HT-29 (cell line): Measurements from ENCODE around the gene ITFG2. TPM values are rescaled to one million over a fixed set of nuclear protein-coding genes. Genes with fewer than 3 reads are reported as not detected.
"Not testable (repeated sequence)": the region's sequence is repeated elsewhere in the genome, so short reads cannot be mapped to it uniquely, and the experiment has no call there.

Source experiments
- DNase-seq: peaks from one replicate; pipeline ENCODE4 v3.0.0-alpha.2; 2015; ENCODE audit warnings: low spot score
- total RNA-seq: library from RNA; depleted of rRNA; stranded (reverse); fragments of >200 nt; shearing (Covaris generic); gene quantifications from 2 replicates; pipeline ENCODE4 v1.2.3, GENCODE V29; 2014; rRNA removed

The ITFG2 gene
- total RNA-seq, 1 experiment from 2014 or later: 39.8 TPM

GRCh38 chr12:2862876-2863275, 50.4 kb downstream of the ITFG2 start:
- no peak for DNase-seq

DNA sequence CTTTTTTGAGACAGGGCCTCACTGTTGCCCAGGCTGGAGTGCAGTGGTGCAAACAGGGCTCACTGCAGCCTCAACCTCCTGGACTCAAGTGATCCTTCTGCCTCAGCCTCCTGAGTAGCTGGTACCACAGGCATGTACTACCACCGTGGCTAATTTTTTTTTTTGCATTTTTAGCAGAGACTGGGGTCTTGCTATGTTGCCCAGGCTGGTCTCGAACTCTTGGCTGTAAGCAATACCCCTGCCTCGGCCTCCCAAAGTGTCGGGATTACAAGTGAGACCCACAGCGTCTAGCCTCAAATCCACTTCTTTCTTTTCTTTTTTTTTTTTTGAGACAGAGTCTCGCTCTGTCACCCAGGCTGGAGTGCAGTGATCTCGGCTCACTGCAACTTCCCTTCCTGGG, 50.9 kb downstream of the ITFG2 start:
- DNase-seq: not testable (repeated sequence)

DNA sequence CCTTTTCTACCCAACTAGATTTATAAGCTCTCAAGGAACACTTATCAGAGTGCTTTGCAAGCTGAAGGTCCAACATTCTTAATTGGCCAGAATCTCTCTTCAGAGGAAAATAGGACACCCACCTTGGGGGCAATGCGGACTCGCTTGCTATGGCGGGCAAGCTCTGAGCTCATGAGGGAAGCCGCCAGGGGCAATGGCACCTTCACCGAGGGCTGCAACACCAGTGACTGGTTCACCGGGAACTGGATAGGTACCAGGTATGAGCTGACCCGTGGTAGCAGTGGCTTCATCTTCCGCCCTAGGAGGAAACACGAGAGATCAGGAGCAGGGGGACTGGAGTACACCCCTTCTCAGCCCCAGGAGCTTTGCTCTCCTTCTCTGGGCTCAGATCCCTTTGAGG, 51.7 kb downstream of the ITFG2 start:
- DNase-seq: no peak

- DNase-seq: not testable (repeated sequence)
These were observed 56.6 kb downstream of the ITFG2 start for GRCh38 chr12:2868986-2869632.

Other genes with a start within 250 kb of the ITFG2 start
- 106 and 115 TPM in 2 replicates for gene FKBP4, start 17.7 kb upstream of the ITFG2 start, total RNA-seq
- gene NRIP2, start 22.4 kb downstream of the ITFG2 start, total RNA-seq: not detected in 2 replicates
- gene TEX52, start 44.4 kb downstream of the ITFG2 start, total RNA-seq: 0.10 and 0.94 TPM in 2 replicates
- 68.9 and 77.6 TPM in 2 replicates for gene FOXM1, start 64.5 kb downstream of the ITFG2 start, total RNA-seq
- gene RHNO1, start 64.6 kb downstream of the ITFG2 start, total RNA-seq: 14.0 and 14.4 TPM in 2 replicates
- 9.8 and 14.0 TPM in 2 replicates for gene TULP3, start 78.2 kb downstream of the ITFG2 start, total RNA-seq
- gene TEAD4, start 146.7 kb downstream of the ITFG2 start, total RNA-seq: 51.0 and 54.4 TPM in 2 replicates